Endothelial cell of umbilical vein (primary cell): ENCODE measurements around the gene IFT74. TPM values are rescaled to one million over a fixed set of nuclear protein-coding genes. Genes with fewer than 3 reads are reported as not detected.

Experiments
- BruUV-seq: library from RNA; stranded (reverse); fragments of 400-500 nt; replicated peaks from 2 replicates; lab custom pipeline; 2021; lab: Mats Ljungman, UMichigan
- CTCF ChIA-PET: fragments of 300-600, 350-600 bp; sonication (Branson Sonifier 250); formaldehyde crosslinking; loops from one replicate; lab custom pipeline; 2021; ENCODE audit warnings: antibody characterized with exemption, inconsistent platforms; lab: Charles Lee
- POLR2A ChIA-PET: fragments of 300-600, 350-600 bp; sonication (Branson Sonifier 250); formaldehyde crosslinking; loops from one replicate; lab custom pipeline; 2021; ENCODE audit warnings: antibody characterized with exemption, inconsistent platforms; lab: Charles Lee
- DNase-seq: peaks from one replicate; pipeline ENCODE4 v3.0.0-alpha.2; 2011; ENCODE audit warnings: low read depth, low spot score
- FAIRE-seq: peaks from 2 replicates; lab custom pipeline; 2011; peaks lifted over from hg19 to GRCh38; lab: Jason Lieb, UNC
- H2AFZ ChIP-seq: 2 replicates; pipeline ENCODE4 v1.6.0; 2012; ENCODE audit warnings: low read depth, low read length, control low read depth, inconsistent platforms
- H3K27ac ChIP-seq: 2 replicates; pipeline ENCODE4 v1.5.1; 2011; ENCODE audit warnings: low read depth, mild to moderate bottlenecking, control low read depth, low read length, moderate library complexity; ENCODE audit not compliant: insufficient read depth
- H3K27me3 ChIP-seq, 2 experiments: 2 replicates each; pipeline versions ENCODE4 v1.6.0 to v1.6.1; 2011; ENCODE audit warnings: low read length in 2 of 2, mixed read lengths in 1 of 2; ENCODE audit not compliant: control insufficient read depth in 2 of 2, insufficient read depth in 2 of 2
- H3K36me3 ChIP-seq, 2 experiments: 2 replicates in 1 of 2; 3 replicates in 1 of 2; pipeline ENCODE4 v1.5.1; 2011; ENCODE audit warnings: low read length in 2 of 2, mild to moderate bottlenecking in 1 of 2, moderate library complexity in 1 of 2; ENCODE audit not compliant: control insufficient read depth in 2 of 2, insufficient read depth in 2 of 2; ENCODE audit errors: extremely low read depth in 1 of 2
- H3K4me1 ChIP-seq: 3 replicates; pipeline ENCODE4 v1.5.1; 2011; ENCODE audit warnings: mild to moderate bottlenecking, low read length; ENCODE audit not compliant: control insufficient read depth, insufficient read depth; ENCODE audit errors: extremely low read depth
- H3K4me2 ChIP-seq: 2 replicates; pipeline ENCODE4 v1.6.1; 2011; ENCODE audit warnings: low read length, control low read depth, mixed read lengths; ENCODE audit not compliant: insufficient read depth
- H3K4me3 ChIP-seq, 3 experiments: fragments of 200-600 bp in 1 of 3; sonication (generic), shearing (Covaris generic) in 1 of 3; replicated peaks in 1 of 3; 2 replicates each; pipeline ENCODE4 v1.5.1; 2011 to 2016; ENCODE audit warnings: control low read depth in 3 of 3, low read length in 3 of 3, mild to moderate bottlenecking in 2 of 3, inconsistent platforms in 1 of 3, low read depth in 1 of 3, moderate library complexity in 1 of 3; ENCODE audit not compliant: insufficient read depth in 1 of 3
- H3K79me2 ChIP-seq: 2 replicates; pipeline ENCODE4 v1.6.0; 2012; ENCODE audit warnings: low read length, inconsistent platforms; ENCODE audit not compliant: control insufficient read depth, insufficient read depth
- H3K9ac ChIP-seq: replicated peaks from 2 replicates; pipeline ENCODE3; 2011; ENCODE audit warnings: low read length, control low read depth; ENCODE audit not compliant: insufficient read depth; ENCODE audit errors: extremely low read depth
- H3K9me1 ChIP-seq: replicated peaks from 3 replicates; pipeline ENCODE4 v1.6.0; 2011; ENCODE audit warnings: mild to moderate bottlenecking, low read length; ENCODE audit not compliant: control insufficient read depth, insufficient read depth; ENCODE audit errors: extremely low read depth
- H3K9me3 ChIP-seq: replicated peaks from 2 replicates; pipeline ENCODE4 v1.5.1; 2012; ENCODE audit warnings: low read length, inconsistent platforms; ENCODE audit not compliant: control insufficient read depth, insufficient read depth
- H4K20me1 ChIP-seq: replicated peaks from 2 replicates; pipeline ENCODE3; 2011; ENCODE audit warnings: mild to moderate bottlenecking, low read length; ENCODE audit not compliant: control insufficient read depth, insufficient read depth; ENCODE audit errors: extremely low read depth
- CTCF ChIP-seq, 2 donors: IDR thresholded peaks; 1 replicate in 1 of 2; 2 replicates in 1 of 2; pipeline ENCODE4 v1.5.1; 2011; ENCODE audit warnings: low read length in 2 of 2, mild to moderate bottlenecking in 2 of 2, moderate library complexity in 2 of 2, control low read depth in 1 of 2, inconsistent platforms in 1 of 2, low read depth in 1 of 2; ENCODE audit not compliant: insufficient read depth in 1 of 2; ENCODE audit errors: extremely low read depth in 1 of 2
- EZH2 ChIP-seq: IDR thresholded peaks from 2 replicates; pipeline ENCODE4 v1.6.1; 2012; ENCODE audit warnings: borderline replicate concordance, low read depth, mild to moderate bottlenecking, moderate library complexity, low read length, inconsistent platforms; ENCODE audit not compliant: severe bottlenecking
- FOS ChIP-seq: IDR thresholded peaks from 2 replicates; pipeline ENCODE4 v1.6.1; 2011; ENCODE audit warnings: mild to moderate bottlenecking, low read length, moderate library complexity, borderline replicate concordance; ENCODE audit not compliant: insufficient read depth
- GATA2 ChIP-seq: IDR thresholded peaks from 2 replicates; pipeline ENCODE4 v1.7.0; 2011; ENCODE audit warnings: low read depth, mild to moderate bottlenecking, moderate library complexity, mixed read lengths, low read length; ENCODE audit not compliant: insufficient read length, insufficient read depth
- JUN ChIP-seq: IDR thresholded peaks from 2 replicates; pipeline ENCODE4 v1.6.1; 2011; ENCODE audit warnings: borderline replicate concordance, low read depth; ENCODE audit not compliant: insufficient read length, insufficient read depth
- MYC ChIP-seq: IDR thresholded peaks from one replicate; pipeline ENCODE4 v1.6.1; 2011; ENCODE audit warnings: mild to moderate bottlenecking, low read depth, low read length
- POLR2A ChIP-seq: IDR thresholded peaks from 2 replicates; pipeline ENCODE4 v1.6.1; 2012; ENCODE audit warnings: low read depth, mild to moderate bottlenecking, control low read depth, low read length
- POLR2AphosphoS5 ChIP-seq: IDR thresholded peaks from 2 replicates; pipeline ENCODE4 v1.6.1; 2012; ENCODE audit warnings: low read depth, mild to moderate bottlenecking, control low read depth, low read length, moderate library complexity; ENCODE audit not compliant: insufficient read depth
- dilution Hi-C: fragments of 300-500 bp; cut with MboI; formaldehyde crosslinking; loops from one replicate; pipeline ENCODE4 v1.15.0; 2019; ENCODE audit warnings: low sequenced_read_pairs; ENCODE audit not compliant: extremely low pct_ligation_motif_present
- intact Hi-C: fragments of 100-400 bp; cut with micrococcal nuclease; formaldehyde crosslinking; loops from one replicate; pipeline ENCODE4 v1.10.0; 2022
- polyA plus RNA-seq, 4 experiments: library from polyadenylated mRNA; depleted of rRNA in 3 of 4; stranded (reverse) in 3 of 4; unstranded in 1 of 4; fragments of >200 nt; gene quantifications; 2 replicates each; pipeline versions ENCODE4 v1.2.1 to v1.2.3, GENCODE V29; 2011 to 2012; ENCODE audit warnings: missing spikeins in 1 of 4
- total RNA-seq: library from RNA; stranded (reverse); gene quantifications from 2 replicates; pipeline ENCODE4 v1.2.3, GENCODE V29; 2021
- TF ChIP-seq, protein P1 (sequence below): IDR thresholded peaks from 2 replicates; pipeline ENCODE4 v1.6.1; 2011; ENCODE audit not compliant: insufficient read depth, insufficient read length

The IFT74 gene
- total and polyA plus RNA-seq, 2 donors (not counting 3 experiments of a cell fraction or from before 2014, with no cell fraction given), result 3.4 to 10.8 TPM

DNA sequence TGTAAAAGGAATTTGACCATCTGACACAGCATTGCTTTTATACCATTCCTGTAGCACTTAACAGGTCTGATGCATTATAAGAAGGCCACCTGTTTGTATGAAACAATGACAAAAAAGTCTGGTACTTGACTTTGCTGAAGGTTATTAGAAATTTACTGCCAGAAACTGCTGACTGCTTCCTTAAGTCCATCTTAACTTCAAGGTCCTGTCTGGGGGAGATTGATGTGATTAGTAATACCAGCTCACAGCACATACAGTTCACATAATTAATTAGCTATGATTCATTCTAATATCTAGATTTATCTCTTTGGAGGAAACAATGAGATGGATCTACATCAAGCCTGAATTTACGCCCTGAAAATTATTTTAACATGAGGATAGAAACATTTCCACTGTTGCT is 103.2 kb downstream of the IFT74 start:
- TF ChIP-seq, protein P1, sequence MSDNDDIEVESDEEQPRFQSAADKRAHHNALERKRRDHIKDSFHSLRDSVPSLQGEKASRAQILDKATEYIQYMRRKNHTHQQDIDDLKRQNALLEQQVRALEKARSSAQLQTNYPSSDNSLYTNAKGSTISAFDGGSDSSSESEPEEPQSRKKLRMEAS, result no peak
- peak; percentile 23 for TF ChIP-seq FOS
- TF ChIP-seq JUN, result peak; percentile 33
- no peak for TF ChIP-seq MYC
- TF ChIP-seq EZH2, result no peak
- no peaks in the 10 kb centered on the region for H3K9me3 ChIP-seq
- peak; percentile 4 for FAIRE-seq
- H3K9me1 ChIP-seq, result no peaks in the 10 kb centered on the region
- POLR2A ChIA-PET, result interaction anchor here (0.8 kb wide), 1 partner anchor 54 kb away, joined by 3 read pairs; no protein-coding TSS in a partner anchor
- H3K36me3 ChIP-seq, result no peaks in the 10 kb centered on the region
- no peak overlapping the region for H3K9ac ChIP-seq
- intact Hi-C loops (no loop called here), dilution Hi-C loops (no loop called here)
- H3K27ac ChIP-seq, result peak overlapping the region; percentile 19
- no peaks in the 10 kb centered on the region for H3K79me2 ChIP-seq
- peak overlapping the region; percentile 89 for H3K4me2 ChIP-seq
- peak; percentile 85 for DNase-seq
- CTCF ChIA-PET, result interaction anchor here (0.9 to 1.5 kb wide), 5 partner anchors 26 to 217 kb away, joined by 3 to 6 read pairs (median 3); no protein-coding TSS in a partner anchor
- H3K4me3 ChIP-seq, result peak overlapping the region in 1 of 3 experiments; percentile 22
- H2AFZ ChIP-seq, result no peak overlapping the region
- peaks cover 25% of the 10 kb centered on the region for H3K4me1 ChIP-seq
- no TSS peak for BruUV-seq
- H3K27me3 ChIP-seq, result no peaks in the 10 kb centered on the region
- no peaks in the 10 kb centered on the region for H4K20me1 ChIP-seq

DNA sequence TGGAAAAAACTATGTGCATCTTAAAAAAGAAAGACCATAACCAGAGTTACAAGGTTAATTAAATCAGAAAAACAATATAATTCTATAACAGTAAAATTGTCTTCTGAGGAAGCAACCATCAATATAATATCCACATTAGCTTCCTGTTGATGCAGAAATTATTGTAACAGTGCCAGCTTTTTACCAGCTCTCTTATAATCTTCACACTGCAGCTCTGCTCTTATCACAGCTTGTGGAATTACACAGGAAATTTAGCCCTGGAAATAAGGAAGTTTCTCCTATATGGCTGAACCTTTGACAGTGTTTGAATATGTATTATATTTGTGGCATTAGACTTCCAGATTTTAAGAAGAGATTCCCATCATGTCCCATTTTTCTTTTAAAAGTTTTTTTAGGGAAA is 103.7 kb downstream of the IFT74 start:
- DNase-seq (peak; percentile 93), FAIRE-seq (peak; percentile 75)
- peak overlapping the region; percentile 33 for H3K27ac ChIP-seq
- peak overlapping the region; percentile 89 for H3K4me2 ChIP-seq
- intact Hi-C loops (no loop called here), dilution Hi-C loops (no loop called here)
- no peak overlapping the region for H2AFZ ChIP-seq
- H3K9ac ChIP-seq, result no peak overlapping the region
- H3K27me3 ChIP-seq, result no peaks in the 10 kb centered on the region
- no peaks in the 10 kb centered on the region for H4K20me1 ChIP-seq
- ChIA-PET CTCF (interaction anchor here (0.9 to 1.5 kb wide), 5 partner anchors 27 to 217 kb away, joined by 3 to 6 read pairs (median 3); no protein-coding TSS in a partner anchor), POLR2A (interaction anchor here (0.8 kb wide), 1 partner anchor 54 kb away, joined by 3 read pairs; no protein-coding TSS in a partner anchor)
- peaks cover 25% of the 10 kb centered on the region for H3K4me1 ChIP-seq
- no peaks in the 10 kb centered on the region for H3K36me3 ChIP-seq
- no TSS peak for BruUV-seq
- H3K9me3 ChIP-seq, result no peaks in the 10 kb centered on the region
- peak overlapping the region in 1 of 3 experiments; percentile 22 for H3K4me3 ChIP-seq
- no peak for TF ChIP-seq EZH2
- TF ChIP-seq FOS, result no peak
- TF ChIP-seq MYC, result no peak
- TF ChIP-seq, protein P1, result no peak
- TF ChIP-seq POLR2A, result peak; percentile 62
- TF ChIP-seq GATA2, result peak; percentile 84
- TF ChIP-seq CTCF (IDR thresholded peaks at IDR 0.05; ENCODE audit: extremely low read depth in 1 of 2, insufficient read depth in 1 of 2, low read depth in 1 of 2, low read length in 2 of 2), result no peak
- TF ChIP-seq POLR2AphosphoS5, result peak; percentile 55
- TF ChIP-seq JUN, result peak; percentile 25
- no peaks in the 10 kb centered on the region for H3K79me2 ChIP-seq
- H3K9me1 ChIP-seq, result no peaks in the 10 kb centered on the region
